HG02642 (cell line): ENCODE results near the gene APBA2.
"Not testable (repeated sequence)": the region's sequence is repeated elsewhere in the genome, so short reads cannot be mapped to it uniquely, and the experiment has no call there.

ENCODE experiments used
- ATAC-seq: cut with Tn5 transposase; IDR thresholded peaks from one replicate; pipeline ENCODE4 v1.9.1; 2021; ENCODE audit warnings: mild to moderate bottlenecking; ENCODE audit not compliant: unreplicated experiment, poor library complexity

APBA2 gene

GRCh38 chr15:29045161-29045560 lies 159.4 kb downstream of the APBA2 start:
- ATAC-seq: not testable (repeated sequence)

GRCh38 chr15:29045717-29046116 lies 159.9 kb downstream of the APBA2 start:
- ATAC-seq: no peak

- no peak for ATAC-seq
Observed at GRCh38 chr15:29046281-29046810, 160.6 kb downstream of the APBA2 start.

GRCh38 chr15:29046977-29047376 lies 161.2 kb downstream of the APBA2 start:
- ATAC-seq: no peak

- no peak for ATAC-seq
Observed at GRCh38 chr15:29048011-29048410, 162.2 kb downstream of the APBA2 start.

- ATAC-seq: no peak
Observed at GRCh38 chr15:29050870-29051269, 165.1 kb downstream of the APBA2 start.

- no peak for ATAC-seq
Observed at GRCh38 chr15:29051422-29051821, 165.6 kb downstream of the APBA2 start.

GRCh38 chr15:29053006-29053405 lies 167.2 kb downstream of the APBA2 start:
- no peak for ATAC-seq

- no peak for ATAC-seq
Observed at GRCh38 chr15:29053661-29054131, 167.9 kb downstream of the APBA2 start.

GRCh38 chr15:29054171-29055045 lies 168.6 kb downstream of the APBA2 start:
- no peak for ATAC-seq

GRCh38 chr15:29055876-29056275 lies 170.1 kb downstream of the APBA2 start:
- ATAC-seq: no peak

- no peak for ATAC-seq
Observed at GRCh38 chr15:29056839-29057450, 171.2 kb downstream of the APBA2 start.

GRCh38 chr15:29057856-29058255 lies 172.1 kb downstream of the APBA2 start:
- ATAC-seq: no peak

- ATAC-seq: no peak
Observed at GRCh38 chr15:29058903-29059539, 173.2 kb downstream of the APBA2 start.

- no peak for ATAC-seq
Observed at GRCh38 chr15:29059871-29060640, 174.3 kb downstream of the APBA2 start.

- no peak for ATAC-seq
Observed at GRCh38 chr15:29061746-29062145, 176.0 kb downstream of the APBA2 start.

GRCh38 chr15:29062179-29062591 lies 176.4 kb downstream of the APBA2 start:
- no peak for ATAC-seq

GRCh38 chr15:29062626-29063025 lies 176.9 kb downstream of the APBA2 start:
- no peak for ATAC-seq

GRCh38 chr15:29063646-29064045 lies 177.9 kb downstream of the APBA2 start:
- no peak for ATAC-seq

- no peak for ATAC-seq
Observed at GRCh38 chr15:29064290-29064689, 178.5 kb downstream of the APBA2 start.
